HepG2 (cell line): ENCODE data around the gene WWC2. TPM values are rescaled to one million over a fixed set of nuclear protein-coding genes. Genes with fewer than 3 reads are reported as not detected.

Experiments
- ATF7-NPFF ChIP-seq: sonication (generic); formaldehyde crosslinking; IDR thresholded peaks from 2 replicates; pipeline ENCODE4 v1.8.1; 2023; ENCODE audit warnings: mild to moderate bottlenecking, low read depth, missing genetic modification reagents, moderate library complexity
- BCLAF1 ChIP-seq: fragments of 450-650 bp; IDR thresholded peaks from 2 replicates; pipeline ENCODE4 v1.6.1; 2017; ENCODE audit warnings: mild to moderate bottlenecking
- CENPT ChIP-seq: sonication (generic); formaldehyde crosslinking; IDR thresholded peaks from 2 replicates; pipeline ENCODE4 v1.8.0; 2022; ENCODE audit warnings: low read depth, mild to moderate bottlenecking, moderate library complexity, missing genetic modification reagents
- ELF3 ChIP-seq: IDR thresholded peaks from 2 replicates; pipeline ENCODE4 v1.6.1; 2016; ENCODE audit warnings: missing genetic modification reagents, missing compliant biosample characterization
- FOXM1 ChIP-seq: sonication (generic); formaldehyde crosslinking; IDR thresholded peaks from 2 replicates; pipeline ENCODE4 v1.5.0; 2020; ENCODE audit warnings: missing genetic modification reagents
- HBP1 ChIP-seq: IDR thresholded peaks from 2 replicates; pipeline ENCODE4 v1.6.1; 2016; ENCODE audit warnings: low read depth, control low read depth
- HNF1A ChIP-seq, 2 experiments: sonication (generic) in 1 of 2; formaldehyde crosslinking in 1 of 2; IDR thresholded peaks; 2 replicates each; pipeline versions ENCODE4 v1.4.0 to v1.6.1; 2016 to 2020; ENCODE audit warnings: borderline replicate concordance in 1 of 2, low read depth in 1 of 2, mild to moderate bottlenecking in 1 of 2, missing genetic modification reagents in 1 of 2
- HOXA3 ChIP-seq: sonication (generic); formaldehyde crosslinking; IDR thresholded peaks from 2 replicates; pipeline ENCODE4 v1.5.0; 2020; ENCODE audit warnings: missing genetic modification reagents
- IRF2 ChIP-seq: IDR thresholded peaks from 2 replicates; pipeline ENCODE4 v1.6.1; 2018; ENCODE audit warnings: missing genetic modification reagents, missing compliant biosample characterization
- KLF15 ChIP-seq: sonication (generic); formaldehyde crosslinking; IDR thresholded peaks from 2 replicates; pipeline ENCODE4 v1.8.1; 2023; ENCODE audit warnings: borderline replicate concordance, mild to moderate bottlenecking, inconsistent platforms, missing genetic modification reagents, mixed read lengths
- NBN ChIP-seq: fragments of 450-650 bp; conservative IDR thresholded peaks from 2 replicates; pipeline ENCODE4 v1.6.1; 2017
- SKI ChIP-seq: fragments of 450-650 bp; IDR thresholded peaks from one replicate; pipeline ENCODE4 v1.6.1; 2018; ENCODE audit warnings: mild to moderate bottlenecking; ENCODE audit not compliant: partially characterized antibody
- SNAI1 ChIP-seq: sonication (generic); formaldehyde crosslinking; IDR thresholded peaks from 2 replicates; pipeline ENCODE4 v1.5.0; 2020; ENCODE audit warnings: mild to moderate bottlenecking, missing genetic modification reagents, borderline replicate concordance
- SRSF4 ChIP-seq: fragments of 200-400 bp; formaldehyde crosslinking; IDR thresholded peaks from one replicate; pipeline ENCODE4 v1.6.1; 2018; ENCODE audit warnings: mild to moderate bottlenecking, low read depth, low read length, moderate library complexity; ENCODE audit not compliant: poor library complexity, severe bottlenecking
- TEAD3 ChIP-seq: optimal IDR thresholded peaks from 2 replicates; pipeline ENCODE3; 2016; ENCODE audit warnings: borderline replicate concordance
- ZBTB21 ChIP-seq: sonication (generic); formaldehyde crosslinking; IDR thresholded peaks from 2 replicates; pipeline ENCODE4 v1.4.0; 2020; ENCODE audit warnings: missing genetic modification reagents
- ZBTB7A ChIP-seq: sonication (generic); formaldehyde crosslinking; IDR thresholded peaks from 2 replicates; pipeline ENCODE4 v1.8.0; 2022; ENCODE audit warnings: mild to moderate bottlenecking, missing genetic modification reagents
- ZFY ChIP-seq: sonication (generic); formaldehyde crosslinking; IDR thresholded peaks from 2 replicates; pipeline ENCODE4 v1.4.0; 2020; ENCODE audit warnings: missing genetic modification reagents
- ZNF230 ChIP-seq: sonication (generic); formaldehyde crosslinking; IDR thresholded peaks from 2 replicates; pipeline ENCODE4 v1.4.0; 2020; ENCODE audit warnings: mild to moderate bottlenecking, missing genetic modification reagents
- ZNF317 ChIP-seq: sonication (generic); formaldehyde crosslinking; IDR thresholded peaks from 2 replicates; pipeline ENCODE4 v1.5.0; 2020; ENCODE audit warnings: mild to moderate bottlenecking, missing genetic modification reagents
- ZNF615 ChIP-seq: sonication (generic); formaldehyde crosslinking; IDR thresholded peaks from 2 replicates; pipeline ENCODE4 v1.5.0; 2020; ENCODE audit warnings: mild to moderate bottlenecking, missing genetic modification reagents, borderline replicate concordance
- ZSCAN12 ChIP-seq: sonication (generic); formaldehyde crosslinking; IDR thresholded peaks from 2 replicates; pipeline ENCODE4 v1.9.0; 2021; ENCODE audit warnings: mild to moderate bottlenecking, missing genetic modification reagents
- polyA plus RNA-seq, 8 experiments: library from polyadenylated mRNA; depleted of rRNA in 3 of 8; stranded (reverse) in 7 of 8; unstranded in 1 of 8; fragments of >200 nt; fragmentation: Illumina TruSeq in 4 of 8; extraction: Trizol in 4 of 8; gene quantifications; 2 replicates each; pipeline versions ENCODE4 v1.2.1 to v1.2.3, GENCODE V29; 2011 to 2016; ENCODE audit warnings: low read depth in 4 of 8, missing spikeins in 1 of 8, mixed read lengths in 1 of 8; ENCODE audit not compliant: insufficient read depth in 1 of 8
- total RNA-seq, 5 experiments: library from RNA; depleted of rRNA; stranded (reverse); fragments of >200 nt; fragmentation: Illumina TruSeq; extraction: Trizol; gene quantifications; 2 replicates each; pipeline ENCODE4 v1.2.3, GENCODE V29; 2016; ENCODE audit warnings: low read depth in 1 of 5

WWC2 gene
- total and polyA plus RNA-seq, 2 of the 13 experiments (the other 11 are each of a cell fraction or from before 2014, with no cell fraction given), result 40.0 to 50.1 TPM

GRCh38 chr4:183098723-183099536 lies at the start of gene WWC2 (continued):
- TF ChIP-seq SNAI1 (CRISPR knock-in tag) (peak; percentile 67; the same call in 1 of the 2 replicates), HBP1 (CRISPR knock-in tag) (no peak), BCLAF1 (no peak), ZBTB7A (CRISPR knock-in tag) (peak; percentile 78; the same call in 1 of the 2 replicates), ZNF317 (CRISPR knock-in tag) (no peak), TEAD3 (CRISPR knock-in tag) (peak; percentile 99), CENPT (CRISPR knock-in tag) (peak; percentile 69), KLF15 (CRISPR knock-in tag) (no peak; the same call in 1 of the 2 replicates), ZNF230 (CRISPR knock-in tag) (no peak), NBN (no peak), FOXM1 (CRISPR knock-in tag) (peak; percentile 39; the same call in 1 of the 2 replicates), SRSF4 (no peak), ELF3 (peak; percentile 84), ATF7-NPFF (CRISPR knock-in tag) (peak; percentile 15), ZSCAN12 (no peak), SKI (peak; percentile 98), HOXA3 (CRISPR knock-in tag) (peak; percentile 76), ZBTB21 (CRISPR knock-in tag) (no peak), HNF1A (IDR thresholded peaks at IDR 0.05; ENCODE audit: low read depth) (no peak), HNF1A (CRISPR knock-in tag; IDR thresholded peaks at IDR 0.05; ENCODE audit: borderline replicate concordance) (peak; percentile 78; the same call in 1 of the 2 replicates), ZNF615 (CRISPR knock-in tag) (0 out of 2 replicates have a peak, but pooled peaks have one; percentile 45), IRF2 (CRISPR knock-in tag) (peak; percentile 77; the same call in 1 of the 2 replicates), ZFY (CRISPR knock-in tag) (peak; percentile 29; the same call in 1 of the 2 replicates)
